GM21381 (cell line): ENCODE results near the gene COMMD4.

Experiments used
- ATAC-seq: cut with Tn5 transposase; IDR thresholded peaks from one replicate; pipeline ENCODE4 v1.9.1; 2021; ENCODE audit warnings: mild to moderate bottlenecking, moderate library complexity; ENCODE audit not compliant: unreplicated experiment

COMMD4 gene

DNA sequence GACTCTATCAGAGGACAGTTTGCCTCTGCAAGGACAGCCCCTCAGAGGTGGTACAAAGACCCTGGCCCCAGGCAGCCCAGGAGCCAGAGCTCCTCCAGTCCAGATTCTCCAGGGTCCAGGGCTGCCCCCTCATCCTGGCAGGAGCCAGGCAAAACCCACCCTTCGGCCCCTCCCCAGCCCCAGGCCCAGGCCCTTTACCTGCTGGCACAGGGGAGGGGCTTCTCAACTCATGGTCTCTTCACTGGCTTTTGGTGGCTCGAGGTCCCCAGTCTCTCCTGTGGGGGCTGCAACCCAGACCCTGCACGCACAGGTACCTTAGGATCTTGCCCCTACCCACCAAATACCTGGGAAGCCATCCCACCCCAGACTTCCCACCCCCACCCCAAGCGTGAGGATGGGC lies 19.5 kb downstream of the COMMD4 start:
- ATAC-seq: no peak

DNA sequence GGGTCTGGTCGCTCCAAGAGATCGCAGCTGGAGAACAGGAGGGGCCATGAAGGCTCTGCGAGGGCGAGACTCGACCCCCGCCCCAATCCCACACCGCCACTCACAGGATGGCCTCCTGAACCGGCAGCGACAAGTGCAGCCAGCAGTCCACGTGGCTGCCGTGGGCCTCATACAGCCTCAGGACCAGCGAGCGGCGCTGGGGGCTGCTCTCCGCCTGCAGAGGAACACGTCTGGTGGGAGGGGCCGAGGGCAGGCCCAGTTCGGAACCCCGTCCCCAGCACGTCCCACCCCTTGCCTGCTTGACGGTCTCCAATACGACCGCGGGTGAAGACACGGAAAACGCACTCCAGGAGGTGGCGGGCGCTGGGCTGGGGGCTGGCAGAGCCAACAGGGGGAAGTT lies 20.1 kb downstream of the COMMD4 start:
- ATAC-seq: no peak

DNA sequence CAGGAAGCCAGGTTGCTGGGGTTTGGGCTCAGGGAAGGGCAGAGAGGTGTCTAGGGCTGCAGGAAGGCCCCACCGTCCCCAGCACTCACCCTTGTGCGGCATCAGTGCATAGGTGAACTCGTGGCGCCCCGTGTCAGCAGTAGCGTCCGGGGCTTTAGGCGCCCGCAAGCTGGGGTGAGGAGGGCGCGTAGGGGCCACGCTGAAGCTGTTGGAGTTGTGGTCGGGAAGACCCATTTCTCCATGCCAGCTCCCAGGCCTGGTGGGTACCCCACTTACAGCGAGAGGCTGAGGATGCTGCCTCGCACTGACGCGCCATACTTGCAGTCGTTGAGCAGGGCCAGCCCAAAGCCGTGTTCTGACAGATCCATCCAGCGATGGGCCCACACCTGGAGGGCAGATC lies 20.7 kb downstream of the COMMD4 start:
- no peak for ATAC-seq

DNA sequence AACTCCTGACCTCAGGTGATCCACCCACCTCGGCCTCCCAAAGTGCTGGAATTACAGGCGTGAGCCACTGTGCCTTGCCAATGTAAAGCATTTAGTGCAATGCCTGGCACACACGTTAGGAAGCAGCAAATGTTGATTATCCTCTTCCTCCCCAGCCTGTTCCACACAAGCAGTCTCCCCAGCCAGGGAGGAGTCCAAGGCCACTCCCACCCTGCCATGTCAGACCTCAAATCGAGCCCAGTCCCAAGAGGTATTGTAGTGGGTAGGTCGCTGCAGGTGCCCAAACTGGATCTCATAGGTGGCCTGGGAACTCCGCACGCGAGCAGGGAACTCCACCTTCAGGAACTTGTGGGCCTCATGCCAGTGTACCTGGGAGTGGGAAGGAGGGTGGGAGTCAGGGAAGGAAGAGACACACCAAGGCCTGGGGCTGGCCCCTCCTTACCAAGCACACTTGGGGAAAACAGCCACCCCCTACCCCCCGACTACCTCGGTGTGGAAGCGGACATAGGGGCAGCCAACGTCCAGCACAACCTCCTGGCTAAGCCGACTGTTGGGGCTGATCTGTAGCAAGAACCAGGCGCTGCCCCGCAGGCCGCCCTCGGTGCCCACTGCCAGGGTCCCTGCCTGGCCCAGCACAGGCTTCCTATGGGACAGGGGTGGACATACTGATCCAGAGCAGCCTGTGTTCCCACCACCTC lies 22.3 kb downstream of the COMMD4 start:
- ATAC-seq: no peak

DNA sequence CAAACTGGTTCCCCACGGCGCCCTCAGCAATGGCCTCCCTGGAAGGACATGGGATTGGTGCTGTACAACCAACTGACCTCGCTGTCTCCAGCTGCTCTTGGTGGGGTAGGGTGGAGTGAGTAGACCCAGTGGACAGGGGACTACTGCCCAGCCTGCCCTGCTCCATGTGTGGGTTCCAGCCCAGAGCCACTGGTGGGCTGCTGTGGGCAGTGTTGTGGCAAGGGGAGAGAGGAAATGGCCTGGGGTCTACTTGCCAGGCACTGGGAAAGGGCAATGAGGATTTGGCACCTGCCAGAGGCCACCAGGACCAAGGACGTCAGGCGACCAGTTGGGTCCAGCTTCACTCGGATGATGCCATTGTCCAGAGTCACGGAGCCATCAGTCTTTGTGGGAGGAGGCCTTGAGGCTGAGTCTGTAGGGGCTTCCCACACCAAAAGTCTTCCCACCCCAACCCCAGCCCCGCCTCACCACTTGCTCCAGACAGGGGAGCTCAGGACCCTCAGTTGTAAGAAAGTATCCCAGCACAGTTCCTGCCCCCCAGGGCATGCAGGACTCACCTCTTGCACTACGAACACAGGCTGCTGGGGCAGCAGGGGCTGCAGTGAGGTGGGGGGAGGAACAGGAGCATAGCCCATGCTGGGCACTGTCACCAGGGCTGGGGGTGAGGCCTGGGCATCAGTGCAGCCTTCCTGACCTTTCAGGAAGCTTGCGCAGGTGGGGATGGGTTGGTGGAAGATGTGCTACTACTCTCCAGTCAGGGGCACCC lies 23.1 kb downstream of the COMMD4 start:
- ATAC-seq: no peak

DNA sequence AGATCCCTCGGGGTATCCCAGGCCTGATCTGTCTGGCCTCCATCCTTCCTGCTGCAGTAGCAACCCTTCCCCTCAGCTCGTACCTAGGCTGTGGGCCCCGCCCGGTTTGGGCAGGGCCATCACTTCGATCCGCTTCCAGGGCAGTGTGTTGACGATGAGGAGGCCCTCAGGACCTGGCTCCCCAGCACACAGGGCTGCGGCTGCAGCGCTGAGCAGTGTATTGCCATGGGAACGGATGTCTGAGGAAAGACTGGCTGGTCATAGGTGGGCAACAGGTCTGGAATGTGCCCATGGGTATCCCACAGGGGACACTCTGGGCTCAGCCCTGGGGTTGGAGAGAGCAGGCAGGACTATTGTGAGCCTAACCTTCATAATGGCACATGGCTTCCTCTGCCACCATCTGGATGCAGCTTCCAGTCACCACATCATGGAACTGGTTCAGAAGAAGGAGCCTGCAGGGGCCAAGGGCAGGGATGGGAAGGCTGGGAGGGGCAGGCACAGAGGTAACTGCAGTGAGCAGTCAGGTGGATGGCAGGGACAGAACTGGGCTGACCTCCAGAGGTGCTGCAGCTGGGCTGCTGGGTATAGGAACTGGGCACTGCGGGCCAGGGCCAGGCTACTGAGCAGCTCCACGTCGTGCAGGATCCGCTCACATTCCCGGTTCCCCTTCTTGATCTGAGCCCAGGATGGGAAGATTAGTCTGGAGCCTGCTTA lies 23.8 kb downstream of the COMMD4 start:
- no peak for ATAC-seq

- no peak for ATAC-seq
These were observed 24.5 kb downstream of the COMMD4 start for GRCh38 chr15:75360391-75360790.

GRCh38 chr15:75360856-75361255 lies 25.0 kb downstream of the COMMD4 start:
- no peak for ATAC-seq

GRCh38 chr15:75361361-75361988 lies 25.6 kb downstream of the COMMD4 start:
- no peak for ATAC-seq

DNA sequence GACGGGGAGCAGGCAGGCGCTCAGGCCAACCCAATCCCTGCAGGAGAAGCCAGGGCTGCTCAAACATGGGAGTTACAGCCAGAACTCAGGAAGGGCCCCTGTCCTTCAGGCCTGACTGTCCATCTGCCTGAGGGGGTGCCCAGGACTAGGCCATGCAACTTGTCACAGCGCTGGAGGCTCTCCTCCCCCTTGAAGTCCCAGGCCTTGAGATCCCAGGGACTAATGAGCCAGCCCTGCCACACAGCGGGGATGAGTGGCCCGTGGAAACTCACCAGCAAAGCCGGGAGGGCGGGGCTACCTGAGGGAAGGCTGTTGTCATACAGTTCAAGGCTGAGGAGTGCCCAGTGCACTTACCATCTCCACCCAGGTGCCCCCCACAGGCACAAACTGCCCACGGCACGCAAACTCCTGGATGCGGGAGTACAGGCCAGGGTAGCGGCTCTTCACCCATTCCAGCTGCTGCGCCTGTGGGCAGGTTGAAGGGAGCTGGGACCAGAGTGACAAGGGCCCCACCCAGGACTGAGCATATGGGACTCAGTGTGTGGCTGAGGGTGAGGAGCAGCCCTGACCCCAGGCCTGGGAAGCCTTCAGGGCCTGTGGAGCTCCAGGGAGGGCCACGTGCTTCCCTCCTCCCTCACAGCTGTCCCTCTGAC lies 26.3 kb downstream of the COMMD4 start:
- ATAC-seq: no peak

GRCh38 chr15:75362642-75363249 lies 26.9 kb downstream of the COMMD4 start:
- ATAC-seq: no peak

- no peak for ATAC-seq
These were observed 27.9 kb downstream of the COMMD4 start for GRCh38 chr15:75363786-75364185.

DNA sequence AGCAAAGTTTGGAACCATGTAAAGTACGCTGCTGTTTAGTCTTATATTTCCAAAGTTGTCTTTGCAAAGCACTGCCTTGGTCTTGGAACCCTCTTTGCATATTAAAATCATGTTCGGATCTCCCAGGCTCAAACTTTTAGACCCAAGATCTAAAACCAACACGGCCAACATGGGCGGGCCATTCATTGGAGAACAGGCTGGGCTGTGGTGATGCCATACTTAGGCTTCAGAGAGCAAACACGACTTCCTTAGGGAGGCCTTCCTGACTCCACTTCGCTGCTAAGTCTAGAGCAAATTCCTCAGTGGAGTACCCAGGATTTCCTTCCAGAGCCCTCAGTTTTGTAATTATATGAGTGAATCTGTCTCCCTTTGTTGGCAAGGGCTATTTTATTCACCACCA lies 29.0 kb downstream of the COMMD4 start:
- ATAC-seq: no peak

DNA sequence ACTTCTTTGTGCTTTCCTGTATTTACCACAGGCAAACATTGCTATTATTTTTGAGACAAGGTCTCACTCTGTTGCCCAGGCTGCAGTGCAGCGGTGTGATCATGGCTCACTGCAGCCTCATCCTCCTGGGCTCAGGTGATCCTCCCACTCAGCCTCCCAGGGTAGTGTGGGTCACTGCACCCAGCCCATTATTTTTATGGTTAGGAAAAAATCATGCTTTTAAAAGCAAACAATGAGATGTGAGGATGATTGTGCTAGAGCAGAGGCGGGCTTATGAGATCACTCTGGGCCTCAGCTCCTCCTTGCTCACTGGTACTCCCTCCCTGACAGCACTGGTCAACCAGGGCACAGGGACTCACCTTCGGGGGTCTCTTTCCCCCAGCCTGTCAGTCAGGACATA lies 30.3 kb downstream of the COMMD4 start:
- ATAC-seq: no peak

DNA sequence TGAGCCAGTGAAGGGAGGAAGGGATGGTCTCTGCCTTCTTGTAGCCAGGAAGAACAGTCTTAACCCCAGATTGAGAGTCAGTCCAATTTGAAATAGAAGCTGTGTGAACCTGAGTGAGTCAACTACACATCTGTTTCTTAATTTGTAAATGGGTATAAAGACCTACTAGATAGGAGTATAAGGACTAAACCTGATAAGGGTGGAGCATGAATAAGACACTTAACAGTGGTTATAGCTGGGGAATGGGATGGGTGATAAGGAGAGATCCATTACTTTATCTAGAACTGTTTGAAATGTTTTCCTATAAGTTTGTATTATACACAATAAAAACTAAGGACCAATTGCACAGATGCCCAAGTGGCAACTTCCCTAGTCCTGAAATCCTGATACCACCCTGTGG lies 31.1 kb downstream of the COMMD4 start:
- no peak for ATAC-seq

DNA sequence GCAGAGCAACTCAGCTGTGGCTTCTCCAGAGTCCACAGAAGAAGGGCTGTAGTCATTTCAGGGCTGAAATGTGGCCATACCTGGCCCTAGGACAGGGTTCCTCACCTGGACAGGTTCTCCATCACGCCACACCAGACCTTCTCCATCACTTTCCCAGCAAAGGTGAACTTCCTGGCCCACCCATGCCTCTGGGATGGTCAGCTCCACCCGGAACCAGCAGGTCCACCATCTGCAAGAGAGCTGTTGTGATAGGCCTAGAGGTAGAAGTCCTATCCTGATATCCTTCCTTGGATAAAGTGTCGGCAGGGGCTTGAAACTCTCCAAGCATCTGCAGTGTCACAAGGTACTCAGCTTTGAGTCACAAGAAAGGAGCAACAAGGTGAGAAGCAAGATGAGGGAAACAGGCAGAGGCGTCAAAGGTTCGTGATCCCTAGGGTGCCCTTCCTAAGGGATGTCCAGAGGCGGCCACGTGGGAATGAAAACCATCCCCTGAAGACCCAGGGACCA lies 31.6 kb downstream of the COMMD4 start:
- no peak for ATAC-seq

DNA sequence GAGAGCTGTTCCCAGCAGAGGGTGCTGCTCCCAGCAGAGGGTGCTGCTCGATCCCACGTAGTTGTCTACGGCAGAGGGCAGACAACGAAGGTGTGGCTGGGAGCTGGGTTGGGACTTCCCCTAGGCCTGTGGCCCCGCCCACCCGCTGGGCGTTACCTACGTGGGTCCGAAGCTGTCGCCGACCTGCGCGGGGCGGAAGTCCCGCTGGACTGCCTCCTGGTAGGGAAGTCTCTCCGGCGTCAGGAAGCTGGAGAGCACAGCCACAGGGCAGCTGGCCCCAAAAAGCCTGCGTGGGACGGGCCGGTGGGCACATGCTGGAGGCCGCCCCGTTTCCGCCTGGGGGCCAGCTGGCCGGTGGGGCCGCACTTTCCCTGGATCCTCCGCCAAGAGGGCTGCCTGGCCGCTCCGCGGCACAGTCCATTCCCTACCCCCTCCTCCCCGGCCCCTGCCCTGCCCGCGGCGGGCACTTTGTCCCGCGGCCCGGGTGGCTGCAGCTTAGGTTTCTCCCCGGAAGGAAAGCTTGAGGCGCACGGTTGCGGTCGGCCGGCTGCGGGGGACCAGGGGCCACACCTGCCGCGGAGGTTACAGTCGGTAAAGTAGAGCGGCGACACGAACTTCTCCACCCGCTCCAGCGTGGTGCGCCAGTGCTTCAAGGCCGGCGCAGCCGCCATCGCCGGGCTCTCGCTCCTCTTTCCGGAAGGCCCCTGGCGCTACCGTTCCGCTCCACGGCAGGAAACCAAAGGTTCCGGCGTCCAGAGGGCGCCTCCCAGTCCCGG lies 32.2 kb downstream of the COMMD4 start, which contains the start of gene MAN2C1:
MAN2C1 (minus strand) TSS at position 695 of the 776 bp plus-strand sequence; CDS start at position 671, 24 bp downstream.
- ATAC-seq: peak; percentile 83

- ATAC-seq: no peak
These were observed 32.9 kb downstream of the COMMD4 start for GRCh38 chr15:75368689-75369239.
